ENCODE measurements around the gene SMPDL3B. TPM values are rescaled to one million over a fixed set of nuclear protein-coding genes. Genes with fewer than 3 reads are reported as not detected.

SMPDL3B gene
- total and polyA plus RNA-seq, 2 of the 13 experiments (the other 11 are each of a cell fraction or from before 2014, with no cell fraction given) = 0.29 to 1.3 TPM

- Histone ChIP-seq H2AFZ (ENCODE audit: low read length) (no peak overlapping the region), H3K79me2 (ENCODE audit: insufficient read depth, low read length) (no peaks in the 10 kb centered on the region), H3K36me3 (replicated peaks in 1 of 2; ENCODE audit: control insufficient read depth in 1 of 2, insufficient read depth in 2 of 2, low read length in 2 of 2) (no peaks in the 10 kb centered on the region), H3K27ac (ENCODE audit: extremely low read length, insufficient read depth, low read length) (no peak overlapping the region), H3K9me3 (ENCODE audit: low read length) (no peaks in the 10 kb centered on the region), H3K4me1 (ENCODE audit: insufficient read depth, low read length) (peaks cover 20% of the 10 kb centered on the region), H3K27me3 (ENCODE audit: control insufficient read depth in 1 of 2, insufficient read depth in 2 of 2, low read length in 2 of 2) (no peaks in the 10 kb centered on the region), H3K9ac (ENCODE audit: insufficient read depth, low read depth, low read length) (no peak overlapping the region), H3K4me2 (ENCODE audit: low read depth, low read length) (peak overlapping the region; percentile 53; the same call in 1 of the 2 replicates), H4K20me1 (ENCODE audit: insufficient read depth, low read length) (no peaks in the 10 kb centered on the region), H3K4me3 (replicated peaks in 1 of 3; ENCODE audit: insufficient read depth in 1 of 3, low read depth in 2 of 3, low read length in 3 of 3) (peak overlapping the region in 1 of 3 experiments; percentile 16; a peak in 1 of 6 replicates)
- FAIRE-seq = no peak
- intact Hi-C loops (cut with micrococcal nuclease; ENCODE audit: unreplicated experiment) = loop anchor here (10.0 kb wide), 1 partner anchor 64 kb away; no protein-coding TSS in a partner anchor
- peak; percentile 37 for DNase-seq (ENCODE audit: low spot score)
- CTCF ChIA-PET (ENCODE audit: low intra/inter-chr PET ratio, low total read pairs) = no interaction called here
- BruUV-seq (replicated peaks) = no TSS peak
- ATAC-seq = peak; percentile 31; the same call in 1 of the 3 replicates
- in situ Hi-C loops (cut with HindIII; ENCODE audit: extremely low pct_ligation_motif_present, low pct_unique_long_range_greater_than_20kb) = no loop called here
- POLR2A ChIA-PET = no interaction called here
- 15% methylated on average over 5 of the region's 5 CpGs for WGBS (ENCODE audit: low lambda C conversion rate)
- peak; percentile 35; the same call in 1 of the 2 replicates for TF ChIP-seq HNF4G (IDR thresholded peaks at IDR 0.05; ENCODE audit: borderline replicate concordance, low read depth, low read length)
- TF ChIP-seq HNF4G (CRISPR knock-in tag; IDR thresholded peaks at IDR 0.05; ENCODE audit: borderline replicate concordance, low read depth) = no peak
- TF ChIP-seq HDAC1 (CRISPR knock-in tag; IDR thresholded peaks at IDR 0.05) = 0 out of 2 replicates have a peak, but pooled peaks have one; percentile 22
- peak; percentile 65 for TF ChIP-seq ZNF121 (CRISPR knock-in tag; IDR thresholded peaks at IDR 0.05)
- peak; percentile 37; the same call in 1 of the 2 replicates for TF ChIP-seq HNF4A (CRISPR knock-in tag; IDR thresholded peaks at IDR 0.05)
- no peak for TF ChIP-seq ZNF790 (CRISPR knock-in tag; IDR thresholded peaks at IDR 0.05; ENCODE audit: borderline replicate concordance)
- TF ChIP-seq HOXA5 (CRISPR knock-in tag; IDR thresholded peaks at IDR 0.05) = no peak
- TF ChIP-seq TFE3 (CRISPR knock-in tag; IDR thresholded peaks at IDR 0.05) = no peak
- no peak for TF ChIP-seq ZFP90 (CRISPR knock-in tag; IDR thresholded peaks at IDR 0.05; ENCODE audit: borderline replicate concordance)
- no peak for TF ChIP-seq SP1 (IDR thresholded peaks at IDR 0.05)
- no peak for TF ChIP-seq SP1 (CRISPR knock-in tag; IDR thresholded peaks at IDR 0.05)
- TF ChIP-seq SNAI1 (CRISPR knock-in tag; IDR thresholded peaks at IDR 0.05; ENCODE audit: borderline replicate concordance) = no peak
- no peak for TF ChIP-seq ZBTB46 (CRISPR knock-in tag; IDR thresholded peaks at IDR 0.05; ENCODE audit: borderline replicate concordance)
- no peak for TF ChIP-seq ZNF264 (CRISPR knock-in tag; IDR thresholded peaks at IDR 0.05)
- no peak for TF ChIP-seq ZNF747 (CRISPR knock-in tag; IDR thresholded peaks at IDR 0.05; ENCODE audit: borderline replicate concordance)
- TF ChIP-seq HNRNPLL (IDR thresholded peaks at IDR 0.05; ENCODE audit: low read depth, low read length, poor library complexity, severe bottlenecking) = no peak
- no peak for TF ChIP-seq HCFC1 (IDR thresholded peaks at IDR 0.05; ENCODE audit: low read depth, low read length)
- TF ChIP-seq STAG1 (CRISPR knock-in tag; IDR thresholded peaks at IDR 0.05) = peak; percentile 19; the same call in 1 of the 2 replicates
- peak; percentile 60 for TF ChIP-seq BCL6 (CRISPR knock-in tag; IDR thresholded peaks at IDR 0.05)
- no peak for TF ChIP-seq NR3C1 (CRISPR knock-in tag; IDR thresholded peaks at IDR 0.05)
- no peak for TF ChIP-seq ZNF180 (CRISPR knock-in tag; IDR thresholded peaks at IDR 0.05; ENCODE audit: borderline replicate concordance, low read depth)
- TF ChIP-seq ZFP82 (CRISPR knock-in tag; IDR thresholded peaks at IDR 0.05; ENCODE audit: borderline replicate concordance) = no peak
- TF ChIP-seq SMAD3 (CRISPR knock-in tag; IDR thresholded peaks at IDR 0.05) = no peak
- TF ChIP-seq ATRX (CRISPR knock-in tag; IDR thresholded peaks at IDR 0.05; ENCODE audit: borderline replicate concordance) = no peak
These were observed 6.4 kb upstream of the SMPDL3B start for GRCh38 chr1:27928216-27928954.
